Islet precursor cell (in vitro differentiated cells): Measurements from ENCODE around the gene ATAD2B.

Experiments used
- DNase-seq: peaks from one replicate; pipeline ENCODE4 v3.0.0-alpha.2; 2018

Gene ATAD2B

DNA sequence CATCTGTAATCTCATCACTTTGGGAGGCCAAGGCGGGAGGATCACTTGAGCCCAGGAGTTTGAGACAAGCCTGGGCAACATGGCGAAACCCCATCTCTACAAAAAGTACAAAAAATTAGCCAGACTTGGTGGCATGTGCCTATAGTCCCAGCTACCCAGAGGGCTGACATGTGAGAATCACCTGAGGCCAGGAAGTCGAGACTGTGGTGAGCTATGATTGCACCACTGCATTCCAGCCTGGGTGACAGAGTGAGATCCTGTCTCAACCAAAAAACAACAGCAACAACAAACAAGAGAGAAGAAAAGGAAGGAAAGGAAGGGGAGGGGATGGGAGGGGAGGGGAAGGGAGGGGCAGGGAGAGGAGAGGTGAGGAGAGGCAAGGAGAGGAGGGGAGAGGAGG is 203.9 kb downstream of the ATAD2B start:
- DNase-seq, result peak; percentile 69

DNA sequence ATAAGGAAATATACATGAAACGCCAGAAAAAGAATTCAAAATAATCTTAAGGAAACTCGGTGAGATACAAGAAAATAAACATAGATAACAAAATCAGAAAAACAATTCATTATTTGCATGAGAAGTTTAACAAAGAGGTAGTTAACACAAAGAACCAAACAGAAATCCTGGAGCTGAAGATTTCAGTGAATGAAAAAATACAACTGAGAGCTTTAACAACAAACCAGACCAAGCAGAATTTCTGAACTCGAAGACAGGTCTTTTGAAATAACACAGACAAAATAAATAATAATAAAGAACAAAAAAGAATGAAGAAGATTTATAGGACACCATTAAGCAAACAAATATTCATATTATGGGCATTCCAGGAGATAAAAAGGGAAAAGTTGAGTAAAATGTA is 204.7 kb downstream of the ATAD2B start:
- DNase-seq, result no peak

DNA sequence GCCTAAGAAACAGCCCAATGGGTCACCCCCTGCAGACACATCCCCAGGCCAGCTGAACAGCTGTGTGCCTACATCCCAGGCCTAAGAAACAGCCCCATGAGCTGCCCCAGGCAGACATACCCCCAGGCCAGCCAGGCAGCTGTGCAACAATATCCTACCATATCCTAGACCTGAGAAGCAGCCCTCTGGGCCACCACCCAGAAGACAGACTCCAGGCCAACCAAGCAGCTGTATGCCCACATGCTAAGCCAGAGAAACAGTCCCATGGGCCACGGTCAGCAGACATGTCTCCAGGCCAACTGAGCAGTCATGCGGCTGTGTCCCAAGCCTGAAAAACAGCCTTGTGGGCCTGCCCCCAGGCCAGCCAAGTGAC is 205.5 kb downstream of the ATAD2B start:
- DNase-seq, result no peak

DNA sequence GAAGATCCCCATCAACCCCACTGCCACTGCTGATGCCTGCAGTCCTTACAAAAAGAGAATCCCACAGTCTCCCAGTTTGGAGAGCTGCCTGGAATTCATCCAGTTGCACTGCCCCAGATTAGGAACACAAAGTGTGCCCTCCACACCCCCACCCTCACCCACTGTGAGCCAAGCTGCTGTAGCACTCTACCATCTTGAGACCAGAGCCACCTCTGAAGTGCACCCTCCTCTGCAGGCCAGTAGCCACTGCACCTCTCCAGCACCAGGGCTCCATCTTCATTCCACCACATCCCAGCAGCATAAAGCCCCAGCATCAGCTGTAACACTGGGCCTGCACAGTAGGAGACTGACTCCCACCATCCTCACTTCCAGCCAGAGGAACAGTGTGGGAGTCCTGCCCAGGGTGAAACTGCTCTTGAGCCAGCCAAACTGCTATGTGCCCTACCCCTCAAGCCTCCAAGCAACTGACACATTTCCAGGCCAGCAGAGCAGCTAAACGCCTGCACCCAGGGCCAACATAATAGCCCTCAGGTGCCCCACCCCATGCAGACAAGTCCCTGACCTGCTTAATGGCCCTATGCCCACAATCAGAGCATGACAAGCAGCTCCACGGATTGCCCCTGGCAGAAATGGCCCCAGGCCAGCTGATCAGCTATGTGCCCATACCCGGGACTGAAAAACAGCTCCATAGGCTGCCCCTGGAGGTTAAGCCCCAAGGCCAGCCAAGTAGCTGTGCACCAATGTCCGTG is 206.0 kb downstream of the ATAD2B start:
- no peak for DNase-seq

DNA sequence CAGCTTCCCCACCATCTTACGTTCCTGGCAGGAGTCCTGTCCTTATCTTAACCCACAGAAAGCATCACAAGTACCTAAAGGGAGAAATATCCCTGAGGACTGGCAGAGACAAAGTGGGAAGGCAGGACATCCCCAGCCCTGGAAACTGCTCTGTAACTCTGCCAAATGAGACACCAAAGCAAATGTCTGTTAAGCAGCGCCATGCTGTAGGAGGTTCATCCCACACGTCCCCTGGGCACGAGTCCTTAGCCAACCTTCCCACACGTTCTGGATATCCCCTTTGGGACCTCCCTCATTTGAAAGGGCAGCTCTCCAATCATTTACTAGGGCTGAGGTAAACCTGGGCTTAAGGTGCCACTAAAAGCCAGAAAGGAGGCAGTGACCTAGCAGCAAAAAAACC is 207.2 kb downstream of the ATAD2B start:
- no peak for DNase-seq

DNA sequence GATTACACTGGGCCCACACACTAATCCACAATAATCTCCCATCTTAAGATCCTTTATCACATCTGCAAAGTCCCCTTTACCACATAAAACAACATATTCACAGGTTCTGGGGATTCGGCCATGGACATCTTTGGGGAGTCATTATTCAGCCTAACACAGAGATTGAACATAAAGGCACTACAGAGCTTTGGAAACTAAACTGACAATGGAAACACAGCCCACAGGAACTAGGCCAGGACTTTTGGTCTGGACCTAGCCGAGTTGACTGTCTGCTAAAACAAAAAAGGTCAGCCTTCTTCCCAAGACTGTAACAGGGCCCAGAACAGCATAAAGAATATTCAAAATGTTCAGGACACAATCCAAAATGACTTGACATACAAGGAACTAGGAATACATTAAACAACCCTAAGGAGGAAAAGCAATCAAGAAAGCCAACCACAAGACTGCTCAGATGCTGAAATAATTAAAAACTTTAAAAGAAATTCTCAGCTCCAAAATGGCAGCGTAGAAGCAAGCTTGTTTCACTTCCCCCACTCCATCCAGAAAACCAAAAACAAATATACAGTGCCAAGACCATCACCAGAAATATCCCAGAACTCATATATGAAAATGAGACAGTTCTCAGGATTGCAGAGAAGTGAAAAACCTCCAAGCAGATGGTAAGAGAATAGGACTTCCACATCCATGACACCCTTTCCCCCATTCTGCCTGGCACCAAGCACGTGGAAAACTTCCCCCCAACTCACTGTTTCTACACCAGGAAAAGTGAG is 207.8 kb downstream of the ATAD2B start:
- DNase-seq, result no peak

DNA sequence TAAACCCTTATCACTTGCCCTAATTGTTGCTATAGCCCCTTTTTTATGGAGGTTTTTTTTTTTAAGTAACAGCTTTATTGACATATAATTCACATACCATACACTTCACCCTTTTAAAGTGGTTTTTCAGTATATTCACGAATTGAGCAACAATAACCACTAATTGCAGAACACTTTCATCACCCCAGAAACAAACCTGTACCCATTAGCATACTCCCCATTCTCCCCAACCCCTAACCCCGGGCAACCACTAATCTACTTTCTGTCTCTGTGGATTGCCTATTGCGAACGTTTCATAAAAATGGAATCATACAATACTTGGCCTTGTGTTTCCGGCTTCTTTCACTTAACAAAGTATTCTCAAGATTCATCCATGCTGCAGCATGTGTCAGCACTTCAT is 213.6 kb downstream of the ATAD2B start:
- no peak for DNase-seq

DNA sequence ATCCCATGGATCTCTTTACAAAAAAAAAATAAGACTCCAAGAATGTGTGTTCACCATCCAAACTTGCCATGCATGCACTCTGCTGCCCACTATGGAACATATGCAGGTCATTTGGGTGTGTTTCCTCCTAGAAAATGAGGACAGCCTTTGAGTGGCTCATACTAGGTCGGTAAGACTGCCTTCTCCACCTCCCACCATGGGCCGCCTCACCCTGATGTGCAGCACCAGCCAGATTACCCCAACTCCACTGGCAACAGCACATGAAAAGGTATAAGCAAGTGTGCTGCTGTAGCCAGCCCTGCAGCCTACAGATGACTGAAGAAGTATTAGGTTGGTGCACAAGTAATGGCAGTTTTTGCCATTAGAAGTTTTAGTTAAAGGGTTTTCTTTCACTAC is 214.2 kb downstream of the ATAD2B start:
- no peak for DNase-seq

DNA sequence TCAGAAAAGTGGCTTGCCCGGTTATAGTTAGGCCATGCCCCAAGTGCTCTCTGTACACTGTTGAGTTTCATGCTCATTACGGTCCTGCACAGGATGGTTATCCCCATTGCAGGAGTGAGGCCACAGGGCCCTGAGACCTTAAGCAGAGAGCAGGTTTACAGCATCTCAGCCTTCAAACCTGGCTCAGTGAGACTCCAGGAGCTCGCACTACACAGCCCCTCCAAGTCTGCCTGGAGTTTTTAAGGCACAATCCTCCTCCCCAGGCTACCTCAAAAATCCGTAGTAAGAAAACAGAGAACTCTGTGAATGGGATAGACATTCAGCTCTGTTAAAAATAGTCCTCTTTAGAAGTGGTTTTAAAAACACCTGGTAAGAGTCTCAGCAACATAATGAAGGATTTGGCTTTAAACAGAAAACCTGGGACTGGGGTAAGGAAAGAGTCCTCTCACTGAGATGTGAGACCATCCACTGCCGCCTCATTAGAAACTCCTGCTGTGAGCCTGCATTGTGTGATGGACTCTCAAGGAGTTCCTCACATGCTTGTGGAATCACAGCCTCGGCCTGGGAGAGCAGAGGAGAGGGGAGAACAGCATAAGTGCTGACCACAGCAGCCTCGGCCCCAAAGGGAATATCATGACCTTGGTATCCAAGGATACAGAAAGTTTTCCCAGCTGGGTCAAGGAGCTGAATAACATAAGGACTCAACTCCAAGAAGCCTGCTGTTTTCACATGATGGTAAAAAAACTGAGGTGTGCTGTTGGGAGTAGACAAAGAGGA is 214.8 kb downstream of the ATAD2B start:
- DNase-seq, result no peak

DNA sequence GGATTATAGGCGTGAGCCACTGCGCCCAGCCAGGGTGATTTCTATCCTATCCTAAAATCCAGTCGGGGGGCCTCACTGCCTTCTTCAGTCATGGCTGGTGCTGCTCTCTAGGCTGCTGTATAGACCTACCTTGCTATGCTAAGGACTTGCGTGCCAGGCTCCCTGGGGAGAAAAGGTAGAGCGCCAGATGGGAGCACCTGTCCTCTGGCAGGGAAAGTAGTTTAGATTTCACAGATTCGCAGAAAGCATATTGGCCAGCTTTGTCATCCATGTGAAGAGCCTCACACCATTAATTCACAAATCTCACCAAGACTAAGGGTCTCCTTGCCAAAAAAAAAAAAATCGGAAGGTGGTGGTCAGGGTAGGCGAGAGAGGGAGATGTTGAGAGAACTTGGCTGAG is 217.6 kb downstream of the ATAD2B start:
- no peak for DNase-seq

DNA sequence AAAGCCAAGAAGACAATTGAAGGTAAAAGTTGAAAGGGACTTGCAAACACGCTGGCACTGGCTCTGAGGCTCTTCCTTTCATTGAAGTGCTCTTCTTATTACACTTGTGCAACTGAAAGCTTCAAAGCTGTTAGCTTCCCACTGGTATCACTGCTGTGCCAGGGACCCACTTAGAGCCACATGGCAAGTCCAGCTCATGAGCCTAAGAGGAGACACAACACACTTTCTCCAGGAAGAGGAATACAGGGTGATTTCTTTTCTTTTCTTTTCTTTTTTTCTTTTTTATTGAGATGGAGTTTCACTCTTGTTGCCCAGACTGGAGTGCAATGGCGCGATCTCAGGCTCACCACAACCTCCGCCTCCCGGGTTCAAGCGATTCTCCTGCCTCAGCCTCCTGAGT is 218.2 kb downstream of the ATAD2B start:
- no peak for DNase-seq

DNA sequence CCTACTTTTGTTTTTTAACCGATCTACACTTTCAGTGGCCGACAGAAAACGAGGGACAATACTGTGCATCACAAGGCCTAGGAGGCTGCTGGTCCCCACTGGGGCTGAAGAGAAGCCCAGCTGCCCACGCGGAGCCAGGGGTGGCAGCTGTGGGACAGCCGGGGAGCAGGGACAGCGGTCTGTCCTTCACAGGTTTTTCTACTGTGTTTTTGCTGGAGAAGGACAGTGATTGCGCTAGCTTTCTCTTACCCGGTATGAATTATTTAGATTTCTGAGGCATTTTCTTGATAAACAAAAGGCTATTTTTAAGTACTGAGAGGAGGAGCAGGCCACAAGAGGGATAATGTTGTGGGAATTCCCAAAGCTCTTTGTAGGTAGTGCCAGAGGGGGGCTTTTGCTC is 219.8 kb downstream of the ATAD2B start:
- no peak for DNase-seq

DNA sequence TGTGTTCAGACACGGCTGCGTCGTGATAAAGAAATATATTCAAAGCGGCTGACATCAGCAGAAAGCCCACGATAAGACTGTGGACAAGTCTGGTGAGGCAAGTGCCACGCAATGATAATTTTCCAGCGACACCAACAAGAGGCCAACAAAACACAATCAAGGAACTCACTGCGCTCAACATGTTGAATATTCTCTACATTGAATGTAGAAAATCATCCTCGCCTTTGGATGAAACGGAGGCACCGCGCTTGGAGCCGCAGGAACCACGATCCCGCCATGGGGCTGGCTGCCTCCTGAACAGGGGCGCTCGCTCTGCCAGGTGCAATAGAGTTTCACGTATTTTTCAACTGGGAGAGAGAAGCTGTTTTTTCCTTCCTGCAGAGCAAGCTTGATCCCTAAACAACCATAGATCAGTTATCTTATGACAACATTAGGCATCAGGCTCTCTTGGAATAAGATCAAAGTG is 220.3 kb downstream of the ATAD2B start:
- peak; percentile 25 for DNase-seq

DNA sequence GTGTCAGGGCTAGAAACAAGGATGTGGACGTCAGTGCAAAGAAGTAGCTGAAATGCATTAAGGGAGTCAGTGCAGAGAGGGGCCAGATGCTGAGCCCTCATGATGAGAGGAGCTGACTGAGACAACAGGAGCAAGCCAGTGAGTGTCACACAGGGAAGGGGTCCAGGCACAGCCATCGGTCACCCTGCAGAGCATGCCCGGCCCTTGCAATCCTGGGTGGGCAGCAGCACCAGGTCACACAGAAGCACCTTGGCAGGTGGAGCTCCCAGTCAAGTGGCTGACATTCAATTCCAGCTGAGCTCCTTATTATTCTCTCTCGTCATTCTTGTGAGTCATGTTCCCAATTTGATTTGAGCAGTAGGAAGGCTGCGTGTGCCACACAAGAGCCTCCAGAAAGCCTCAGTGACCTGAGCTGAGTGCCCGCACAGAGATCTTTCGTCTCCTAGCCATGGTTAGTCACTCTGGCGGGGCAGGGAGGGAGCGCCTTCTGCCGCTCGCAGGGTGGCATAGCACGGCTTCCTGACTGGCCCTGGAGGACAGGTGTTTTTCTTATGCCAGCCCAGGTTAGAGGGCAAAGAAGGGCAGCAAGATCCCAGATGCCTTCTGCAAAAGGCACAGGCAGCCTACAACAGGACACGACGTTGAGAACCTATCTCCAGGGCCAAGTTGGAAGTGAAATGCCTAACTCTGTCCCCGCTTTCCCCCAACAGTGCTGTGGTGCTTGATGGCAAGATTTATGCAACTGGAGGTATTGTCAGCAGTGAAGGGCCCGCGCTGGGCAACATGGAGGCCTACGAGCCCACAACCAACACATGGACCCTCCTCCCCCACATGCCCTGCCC is 220.9 kb downstream of the ATAD2B start:
- peak; percentile 43 for DNase-seq

DNA sequence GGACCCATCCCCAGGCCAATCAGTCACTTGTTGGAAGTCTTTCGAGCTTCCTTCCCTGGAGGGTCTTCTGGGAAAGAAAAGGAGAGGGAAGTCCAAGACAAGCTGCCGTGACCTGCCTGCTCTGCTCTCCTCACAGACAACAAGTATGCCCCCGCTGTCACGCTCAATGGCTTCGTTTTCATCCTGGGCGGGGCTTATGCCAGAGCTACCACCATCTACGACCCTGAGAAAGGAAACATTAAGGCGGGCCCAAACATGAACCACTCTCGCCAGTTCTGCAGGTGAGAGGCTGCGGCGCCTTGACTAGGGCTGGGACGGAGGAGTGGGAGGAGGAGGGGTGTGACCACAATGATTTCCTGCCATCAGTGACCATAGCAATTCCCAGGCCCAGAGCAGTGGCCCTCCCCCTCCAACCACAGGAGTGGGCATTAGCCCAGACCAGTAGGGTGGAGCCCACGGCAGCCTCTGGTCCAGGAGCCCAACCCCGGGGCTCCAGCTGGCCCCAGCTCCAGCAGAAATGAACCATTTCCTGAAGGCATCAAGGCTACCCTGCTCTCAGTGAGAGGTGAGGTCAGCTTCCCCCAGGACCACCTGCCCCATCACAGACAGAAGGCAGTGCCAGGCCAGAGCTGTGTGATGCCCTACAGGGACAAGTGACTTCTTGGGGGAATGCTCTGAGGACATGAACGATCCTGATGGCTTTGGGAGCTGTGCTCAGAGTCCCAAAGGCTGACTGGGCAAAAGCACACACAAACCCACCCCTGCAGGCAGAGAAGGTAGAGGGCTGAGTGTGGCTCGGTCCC is 223.1 kb downstream of the ATAD2B start:
- peak; percentile 55 for DNase-seq

DNA sequence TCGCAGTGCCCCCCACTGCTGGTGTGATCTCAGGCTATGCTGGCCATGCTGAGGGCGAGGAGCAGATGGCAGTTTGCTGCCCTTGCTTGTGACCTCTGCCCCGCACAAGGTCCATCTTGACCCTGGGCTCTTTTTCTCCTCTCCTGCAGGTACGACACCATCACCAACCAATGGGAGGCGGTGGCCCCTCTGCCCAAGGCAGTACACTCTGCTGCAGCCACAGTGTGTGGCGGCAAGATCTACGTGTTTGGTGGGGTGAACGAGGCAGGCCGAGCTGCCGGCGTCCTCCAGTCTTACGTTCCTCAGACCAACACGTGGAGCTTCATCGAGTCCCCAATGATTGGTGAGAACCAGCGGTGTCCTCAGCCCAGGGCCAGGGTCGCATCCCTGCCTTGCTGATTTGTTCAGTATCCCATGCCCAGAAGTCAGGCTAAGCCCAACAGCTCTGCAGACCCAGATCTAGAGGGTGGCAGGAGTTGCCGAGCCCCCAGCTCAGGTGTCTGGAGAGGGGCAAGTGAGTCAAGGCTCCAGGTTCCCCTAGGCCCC is 223.8 kb downstream of the ATAD2B start:
- peak; percentile 39 for DNase-seq

DNA sequence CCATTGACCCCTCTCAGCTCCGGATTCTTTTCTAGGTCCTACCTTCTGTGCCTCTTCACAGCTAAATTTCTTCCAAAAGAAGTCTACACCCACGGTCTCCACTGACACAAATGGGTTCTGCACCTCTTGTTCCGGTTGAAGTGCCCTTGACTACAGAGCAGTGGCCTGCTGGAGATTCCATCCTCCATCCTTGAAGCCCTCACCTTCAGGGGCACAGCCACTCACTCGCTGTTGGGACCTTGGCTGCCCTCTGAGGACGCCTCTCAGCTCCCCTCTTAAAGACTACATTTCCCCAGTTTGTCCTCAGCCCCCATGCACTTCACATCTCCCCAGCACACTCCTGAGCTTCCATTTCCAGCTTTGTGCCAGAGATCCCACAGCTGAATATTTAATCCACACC is 226.3 kb downstream of the ATAD2B start:
- DNase-seq, result peak; percentile 32

DNA sequence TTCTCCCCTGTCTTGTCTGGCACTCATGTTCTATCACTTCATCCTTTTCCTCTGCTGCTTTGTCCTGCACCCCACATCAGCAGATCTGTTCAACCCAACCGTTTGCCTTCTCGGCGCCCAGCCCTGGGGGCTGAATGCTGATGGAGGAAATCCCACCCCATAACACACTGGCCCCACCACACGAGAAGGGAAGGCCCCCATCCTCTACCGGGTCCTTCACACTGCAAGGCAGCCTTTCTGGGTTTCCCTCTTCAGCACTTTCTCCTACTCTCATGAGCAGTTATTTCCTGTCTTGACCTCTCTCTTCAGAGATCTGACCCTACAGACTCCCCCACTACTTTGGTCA is 227.4 kb downstream of the ATAD2B start:
- no peak for DNase-seq

DNA sequence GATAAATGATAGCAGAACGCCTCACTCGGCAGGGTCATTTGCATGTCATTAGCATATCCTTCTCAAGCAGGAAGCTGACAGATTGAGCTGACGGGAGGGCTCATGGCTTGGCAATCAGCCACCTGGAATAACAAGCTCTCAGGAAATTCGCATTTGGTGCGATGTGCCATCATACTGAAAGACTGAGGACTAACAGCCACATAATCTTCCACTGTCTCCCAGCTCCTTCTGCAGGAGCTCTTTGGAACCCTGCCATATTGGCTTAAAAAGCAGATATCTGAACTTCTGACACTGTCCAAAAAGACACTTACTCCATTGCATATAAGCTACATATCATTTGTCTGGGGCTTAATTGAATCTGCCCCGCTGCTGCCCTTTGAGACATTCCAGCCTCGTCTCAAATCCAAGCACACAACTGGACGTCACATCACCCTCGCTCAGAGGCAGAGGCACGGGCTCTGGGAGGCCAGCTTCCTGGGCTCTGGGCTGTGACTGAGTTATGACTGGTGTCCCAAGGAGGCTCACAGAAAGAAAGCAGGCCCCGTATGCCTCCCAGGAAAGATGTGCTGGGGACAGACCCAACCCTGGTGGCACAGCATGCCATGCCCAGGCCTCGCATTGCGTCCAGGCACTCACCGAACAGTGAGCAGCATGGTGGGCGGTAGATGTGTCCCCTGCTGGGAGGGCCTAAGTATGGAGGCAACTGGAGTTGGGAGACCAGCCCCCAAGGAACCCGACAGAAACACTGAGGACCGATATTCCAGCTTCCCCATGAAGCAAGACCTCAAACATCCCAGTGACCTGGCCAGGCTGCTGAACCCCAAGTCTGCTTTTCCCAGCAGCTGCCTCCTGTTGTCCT is 228.0 kb downstream of the ATAD2B start:
- DNase-seq, result peak; percentile 32
